ENCODE results near the gene GIT1.

GRCh38 chr17:29567554-29568330 is 21.7 kb downstream of the GIT1 start:
- TF ChIP-seq CTCF (IDR thresholded peaks at IDR 0.05; ENCODE audit: insufficient read depth, low read length) (peak; percentile 24), POLR2AphosphoS5 (IDR thresholded peaks at IDR 0.05; ENCODE audit: low read depth) (no peak), SPI1 (IDR thresholded peaks at IDR 0.05; ENCODE audit: borderline replicate concordance, low read depth) (no peak), GABPA (IDR thresholded peaks at IDR 0.05; ENCODE audit: low read depth) (no peak)
- TF ChIP-seq, protein P1, sequence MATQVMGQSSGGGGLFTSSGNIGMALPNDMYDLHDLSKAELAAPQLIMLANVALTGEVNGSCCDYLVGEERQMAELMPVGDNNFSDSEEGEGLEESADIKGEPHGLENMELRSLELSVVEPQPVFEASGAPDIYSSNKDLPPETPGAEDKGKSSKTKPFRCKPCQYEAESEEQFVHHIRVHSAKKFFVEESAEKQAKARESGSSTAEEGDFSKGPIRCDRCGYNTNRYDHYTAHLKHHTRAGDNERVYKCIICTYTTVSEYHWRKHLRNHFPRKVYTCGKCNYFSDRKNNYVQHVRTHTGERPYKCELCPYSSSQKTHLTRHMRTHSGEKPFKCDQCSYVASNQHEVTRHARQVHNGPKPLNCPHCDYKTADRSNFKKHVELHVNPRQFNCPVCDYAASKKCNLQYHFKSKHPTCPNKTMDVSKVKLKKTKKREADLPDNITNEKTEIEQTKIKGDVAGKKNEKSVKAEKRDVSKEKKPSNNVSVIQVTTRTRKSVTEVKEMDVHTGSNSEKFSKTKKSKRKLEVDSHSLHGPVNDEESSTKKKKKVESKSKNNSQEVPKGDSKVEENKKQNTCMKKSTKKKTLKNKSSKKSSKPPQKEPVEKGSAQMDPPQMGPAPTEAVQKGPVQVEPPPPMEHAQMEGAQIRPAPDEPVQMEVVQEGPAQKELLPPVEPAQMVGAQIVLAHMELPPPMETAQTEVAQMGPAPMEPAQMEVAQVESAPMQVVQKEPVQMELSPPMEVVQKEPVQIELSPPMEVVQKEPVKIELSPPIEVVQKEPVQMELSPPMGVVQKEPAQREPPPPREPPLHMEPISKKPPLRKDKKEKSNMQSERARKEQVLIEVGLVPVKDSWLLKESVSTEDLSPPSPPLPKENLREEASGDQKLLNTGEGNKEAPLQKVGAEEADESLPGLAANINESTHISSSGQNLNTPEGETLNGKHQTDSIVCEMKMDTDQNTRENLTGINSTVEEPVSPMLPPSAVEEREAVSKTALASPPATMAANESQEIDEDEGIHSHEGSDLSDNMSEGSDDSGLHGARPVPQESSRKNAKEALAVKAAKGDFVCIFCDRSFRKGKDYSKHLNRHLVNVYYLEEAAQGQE (IDR thresholded peaks at IDR 0.05; ENCODE audit: insufficient replicate concordance, low read depth), result no peak
